Nephron (organoid): ENCODE data around the gene HSPH1.

Experiments
- H3K27ac Mint-ChIP-seq, 3 experiments: 2 replicates each; pipeline ENCODE4 v1.8.0; 2020; ENCODE audit warnings: mixed read lengths in 3 of 3, mild to moderate bottlenecking in 2 of 3, moderate library complexity in 1 of 3
- H3K27me3 Mint-ChIP-seq: 2 replicates; pipeline ENCODE4 v1.8.0; 2021; ENCODE audit warnings: low read depth, mild to moderate bottlenecking, moderate library complexity, mixed read lengths
- H3K36me3 Mint-ChIP-seq: 2 replicates; pipeline ENCODE4 v1.8.0; 2020; ENCODE audit warnings: low read depth, mixed read lengths
- H3K4me1 Mint-ChIP-seq: 2 replicates; pipeline ENCODE4 v1.8.0; 2020; ENCODE audit warnings: mixed read lengths
- H3K4me3 Mint-ChIP-seq, 3 experiments: 2 replicates each; pipeline ENCODE4 v1.8.0; 2020; ENCODE audit warnings: mild to moderate bottlenecking in 3 of 3, mixed read lengths in 3 of 3, moderate library complexity in 2 of 3
- H3K9me3 Mint-ChIP-seq: 2 replicates; pipeline ENCODE4 v1.8.0; 2020; ENCODE audit warnings: mixed read lengths
- CTCF ChIP-seq, 3 experiments: fragments of 200-600 bp; sonication (generic); IDR thresholded peaks; one replicate each; pipeline ENCODE4 v1.5.0; 2021; ENCODE audit warnings: antibody characterized with exemption in 3 of 3; ENCODE audit not compliant: unreplicated experiment in 3 of 3

Gene HSPH1

GRCh38 chr13:31090961-31091624 is 70.6 kb downstream of the HSPH1 start:
- no peaks in the 10 kb centered on the region for H3K36me3 Mint-ChIP-seq

GRCh38 chr13:31090096-31090495 is 71.6 kb downstream of the HSPH1 start:
- Mint-ChIP-seq H3K9me3 (no peaks in the 10 kb centered on the region), H3K27ac (no peak overlapping the region), H3K27me3 (peaks cover 6% of the 10 kb centered on the region), H3K4me1 (peaks cover 23% of the 10 kb centered on the region), H3K36me3 (no peaks in the 10 kb centered on the region), H3K4me3 (no peak overlapping the region)
- no peak for TF ChIP-seq CTCF (IDR thresholded peaks at IDR 0.05; ENCODE audit: unreplicated experiment in 3 of 3)

More at GRCh38 chr13:31090961-31091624, 70.6 kb downstream of the HSPH1 start:
- TF ChIP-seq CTCF (IDR thresholded peaks at IDR 0.05; ENCODE audit: unreplicated experiment in 3 of 3), result no peak
- peak overlapping the region; percentile 55 to 85 (median 59) for H3K27ac Mint-ChIP-seq
- peaks cover 6% of the 10 kb centered on the region for H3K27me3 Mint-ChIP-seq
- H3K9me3 Mint-ChIP-seq, result no peaks in the 10 kb centered on the region
- peak overlapping the region in 2 of 3 experiments; percentile 10 to 20 for H3K4me3 Mint-ChIP-seq
- H3K4me1 Mint-ChIP-seq, result peaks cover 23% of the 10 kb centered on the region

- no peak overlapping the region for H3K27ac Mint-ChIP-seq
- no peaks in the 10 kb centered on the region for H3K36me3 Mint-ChIP-seq
- peaks cover 6% of the 10 kb centered on the region for H3K27me3 Mint-ChIP-seq
- H3K4me1 Mint-ChIP-seq, result peaks cover 23% of the 10 kb centered on the region
- TF ChIP-seq CTCF (IDR thresholded peaks at IDR 0.05; ENCODE audit: unreplicated experiment in 3 of 3), result no peak
- no peaks in the 10 kb centered on the region for H3K9me3 Mint-ChIP-seq
- no peak overlapping the region for H3K4me3 Mint-ChIP-seq
These were observed 72.1 kb downstream of the HSPH1 start for GRCh38 chr13:31089649-31090048.

GRCh38 chr13:31088826-31089420 is 72.8 kb downstream of the HSPH1 start:
- no peaks in the 10 kb centered on the region for H3K36me3 Mint-ChIP-seq
- peaks cover 23% of the 10 kb centered on the region for H3K4me1 Mint-ChIP-seq
- peaks cover 6% of the 10 kb centered on the region for H3K27me3 Mint-ChIP-seq
- no peak for TF ChIP-seq CTCF (IDR thresholded peaks at IDR 0.05; ENCODE audit: unreplicated experiment in 3 of 3)
- H3K9me3 Mint-ChIP-seq, result no peaks in the 10 kb centered on the region
- no peak overlapping the region for H3K27ac Mint-ChIP-seq
- no peak overlapping the region for H3K4me3 Mint-ChIP-seq
